AG20443 (cell line): Measurements from ENCODE around the gene MTA1.

Experiments used
- DNase-seq: peaks from one replicate; pipeline ENCODE4 v3.0.0; 2012; ENCODE audit warnings: low spot score, mixed read lengths

MTA1 gene

GRCh38 chr14:105410642-105411016 is 9.0 kb upstream of the MTA1 start:
- DNase-seq, result peak; percentile 6

GRCh38 chr14:105411017-105411941 is 8.3 kb upstream of the MTA1 start:
- DNase-seq, result peak; percentile 94

GRCh38 chr14:105411985-105412770 is 7.4 kb upstream of the MTA1 start:
- peak; percentile 16 for DNase-seq

GRCh38 chr14:105412771-105413543 is 6.7 kb upstream of the MTA1 start:
- DNase-seq, result no peak

GRCh38 chr14:105413544-105413886 is 6.1 kb upstream of the MTA1 start:
- no peak for DNase-seq

GRCh38 chr14:105414456-105415371 is 4.9 kb upstream of the MTA1 start:
- DNase-seq, result peak; percentile 89

- DNase-seq, result no peak
Measured at GRCh38 chr14:105415481-105416428, 3.9 kb upstream of the MTA1 start.

GRCh38 chr14:105416671-105417070 is 3.0 kb upstream of the MTA1 start:
- no peak for DNase-seq

- DNase-seq, result no peak
Measured at GRCh38 chr14:105417690-105418121, 1.9 kb upstream of the MTA1 start.

GRCh38 chr14:105418269-105419194 is 1.1 kb upstream of the MTA1 start:
- DNase-seq, result peak; percentile 7

GRCh38 chr14:105420101-105420973 is 710 bp downstream of the MTA1 start:
- DNase-seq, result peak; percentile 40

GRCh38 chr14:105420974-105421674 is 1.5 kb downstream of the MTA1 start:
- no peak for DNase-seq

GRCh38 chr14:105421723-105422615 is 2.3 kb downstream of the MTA1 start:
- no peak for DNase-seq

GRCh38 chr14:105422695-105423487 is 3.3 kb downstream of the MTA1 start:
- DNase-seq, result no peak

GRCh38 chr14:105423488-105424195 is 4.0 kb downstream of the MTA1 start:
- no peak for DNase-seq
